Tongue (tissue), 2 donors: Measurements from ENCODE around the gene CCDC107. TPM values are rescaled to one million over a fixed set of nuclear protein-coding genes. Genes with fewer than 3 reads are reported as not detected.

Source experiments
- DNase-seq: peaks from one replicate; pipeline ENCODE4 v3.0.0-alpha.2; 2015
- total RNA-seq: library from RNA; depleted of rRNA; stranded (reverse); fragments of >200 nt; gene quantifications from one replicate; pipeline ENCODE4 v1.2.3, GENCODE V29; 2014

Gene CCDC107
- total RNA-seq, 1 donor from 2014 or later, result 16.9 TPM

GRCh38 chr9:35661756-35662350, 3.8 kb downstream of the CCDC107 start:
- DNase-seq, result no peak

- no peak for DNase-seq
Measured at GRCh38 chr9:35662437-35662836, 4.3 kb downstream of the CCDC107 start.

GRCh38 chr9:35664531-35665470, 6.7 kb downstream of the CCDC107 start, which contains the start of gene ARHGEF39:
Gene ARHGEF39 (minus strand): TSS chr9:35665195. CDS start chr9:35665169, 26 bp downstream.
- peak; percentile 91 for DNase-seq

GRCh38 chr9:35665471-35665818, 7.4 kb downstream of the CCDC107 start:
- no peak for DNase-seq

GRCh38 chr9:35666045-35666444, 8.0 kb downstream of the CCDC107 start:
- no peak for DNase-seq

GRCh38 chr9:35666549-35666948, 8.5 kb downstream of the CCDC107 start:
- DNase-seq, result no peak

GRCh38 chr9:35667939-35668338, 9.8 kb downstream of the CCDC107 start:
- DNase-seq, result no peak

GRCh38 chr9:35669331-35670145, 11.4 kb downstream of the CCDC107 start:
- no peak for DNase-seq

- peak; percentile 61 for DNase-seq
Measured at GRCh38 chr9:35673132-35674024, 15.3 kb downstream of the CCDC107 start, which contains the start of gene CA9. Gene CA9 (plus strand): TSS chr9:35673928. CDS start chr9:35673960, 32 bp downstream.

- DNase-seq, result no peak
Measured at GRCh38 chr9:35674025-35674361, 15.9 kb downstream of the CCDC107 start.

GRCh38 chr9:35675204-35675603, 17.1 kb downstream of the CCDC107 start:
- peak; percentile 40 for DNase-seq

GRCh38 chr9:35675732-35676392, 17.8 kb downstream of the CCDC107 start:
- DNase-seq, result peak; percentile 89

GRCh38 chr9:35679091-35679490, 21.0 kb downstream of the CCDC107 start:
- no peak for DNase-seq

GRCh38 chr9:35679766-35680330, 21.8 kb downstream of the CCDC107 start:
- DNase-seq, result no peak

- peak; percentile 46 for DNase-seq
Measured at GRCh38 chr9:35680331-35681105, 22.4 kb downstream of the CCDC107 start.

- peak; percentile 32 for DNase-seq
Measured at GRCh38 chr9:35681341-35682002, 23.4 kb downstream of the CCDC107 start.

- DNase-seq, result peak; percentile 30
Measured at GRCh38 chr9:35682051-35682450, 24.0 kb downstream of the CCDC107 start.

- no peak for DNase-seq
Measured at GRCh38 chr9:35682520-35683315, 24.6 kb downstream of the CCDC107 start.
